ENCODE results near the gene NPL. TPM values are rescaled to one million over a fixed set of nuclear protein-coding genes. Genes with fewer than 3 reads are reported as not detected.

Gene NPL
- polyA plus RNA-seq, 2 of the 4 experiments (the other 2 are of a cell fraction): 0.80 to 1.0 TPM

- 32% methylated on average over 3 of the region's 3 CpGs for WGBS (ENCODE audit: missing lambda C conversion rate)
- TF ChIP-seq BCL3 (IDR thresholded peaks at IDR 0.05) (no peak), MAFK (IDR thresholded peaks at IDR 0.05; ENCODE audit: partially characterized antibody) (no peak), CHD4 (IDR thresholded peaks at IDR 0.05; ENCODE audit: borderline replicate concordance) (no peak)
- H3K4me2 ChIP-seq: no peak overlapping the region
- POLR2A ChIA-PET: no interaction called here
- no peak overlapping the region for H3K4me3 ChIP-seq
- H3K4me1 ChIP-seq: no peaks in the 10 kb centered on the region
- FAIRE-seq: no peak
- no peak for DNase-seq (ENCODE audit: low read depth in 1 of 2, low spot score in 1 of 2)
- peaks cover 3% of the 10 kb centered on the region; the same call in 1 of the 3 replicates for H3K9me3 ChIP-seq
- no peak overlapping the region for H3K27ac ChIP-seq
- CTCF ChIA-PET: no interaction called here
- no peak; a peak in 1 of 6 replicates for ATAC-seq
Measured at GRCh38 chr1:182809414-182809957, 19.9 kb downstream of the NPL start.

GRCh38 chr1:182811975-182812722 lies 22.6 kb downstream of the NPL start:
- ATAC-seq (peak; percentile 43 to 53; a peak in 3 of 6 replicates), FAIRE-seq (no peak), DNase-seq (ENCODE audit: low read depth in 1 of 2, low spot score in 1 of 2) (no peak)
- POLR2A ChIA-PET: no interaction called here
- no peak overlapping the region for H3K4me2 ChIP-seq
- peaks cover 3% of the 10 kb centered on the region; the same call in 1 of the 3 replicates for H3K9me3 ChIP-seq
- H3K4me1 ChIP-seq: no peaks in the 10 kb centered on the region
- H3K4me3 ChIP-seq: no peak overlapping the region
- no peak for TF ChIP-seq KDM5A (IDR thresholded peaks at IDR 0.05)
- TF ChIP-seq RFX5 (IDR thresholded peaks at IDR 0.05): no peak
- TF ChIP-seq PBX3 (IDR thresholded peaks at IDR 0.05): no peak
- no peak for TF ChIP-seq MAFK (IDR thresholded peaks at IDR 0.05; ENCODE audit: partially characterized antibody)
- TF ChIP-seq MYC (IDR thresholded peaks at IDR 0.05; ENCODE audit: borderline replicate concordance, low read length): no peak
- TF ChIP-seq FOXS1 (CRISPR knock-in tag; IDR thresholded peaks at IDR 0.05): no peak
- no peak for TF ChIP-seq TP53 (CRISPR knock-in tag; IDR thresholded peaks at IDR 0.05)
- TF ChIP-seq CHD4 (IDR thresholded peaks at IDR 0.05; ENCODE audit: borderline replicate concordance): no peak
- TF ChIP-seq POLR2AphosphoS2 (conservative IDR thresholded peaks at IDR 0.05; ENCODE audit: low read length): no peak
- H3K27ac ChIP-seq: no peak overlapping the region
- 69% methylated on average over 4 of the region's 4 CpGs for WGBS (ENCODE audit: missing lambda C conversion rate)
- CTCF ChIA-PET: interaction anchor here (0.9 to 1.4 kb wide), 4 partner anchors 15 to 213 kb away, joined by 3 to 8 read pairs (median 4); no protein-coding TSS in a partner anchor

- H3K4me2 ChIP-seq: no peak overlapping the region
- DNase-seq (ENCODE audit: low read depth in 1 of 2, low spot score in 1 of 2): no peak
- no peaks in the 10 kb centered on the region for H3K4me1 ChIP-seq
- POLR2A ChIA-PET: no interaction called here
- ATAC-seq: no peak
- no peak overlapping the region for H3K27ac ChIP-seq
- TF ChIP-seq FOSB (CRISPR knock-in tag; IDR thresholded peaks at IDR 0.05) (no peak), JUNB (IDR thresholded peaks at IDR 0.05) (no peak), TP53 (CRISPR knock-in tag; IDR thresholded peaks at IDR 0.05) (no peak), MAFK (IDR thresholded peaks at IDR 0.05; ENCODE audit: partially characterized antibody) (no peak), HES2 (IDR thresholded peaks at IDR 0.05) (no peak), MAZ (IDR thresholded peaks at IDR 0.05; ENCODE audit: borderline replicate concordance, low read depth, low read length) (no peak), KDM1A (IDR thresholded peaks at IDR 0.05; ENCODE audit: low read depth) (no peak), MYC (IDR thresholded peaks at IDR 0.05; ENCODE audit: borderline replicate concordance, low read length) (no peak), POLR2AphosphoS2 (conservative IDR thresholded peaks at IDR 0.05; ENCODE audit: low read length) (no peak), CHD2 (IDR thresholded peaks at IDR 0.05; ENCODE audit: low read length, partially characterized antibody) (no peak), HOXB5 (CRISPR knock-in tag; IDR thresholded peaks at IDR 0.05) (no peak), CHD4 (IDR thresholded peaks at IDR 0.05; ENCODE audit: borderline replicate concordance) (no peak)
- CTCF ChIA-PET: no interaction called here
- H3K9me3 ChIP-seq: no peaks in the 10 kb centered on the region
- no peak for FAIRE-seq
- WGBS (ENCODE audit: missing lambda C conversion rate): 69% methylated on average over 2 of the region's 2 CpGs
- H3K4me3 ChIP-seq: no peak overlapping the region
Measured at GRCh38 chr1:182816863-182817262, 27.3 kb downstream of the NPL start.
